Measurements from ENCODE around the gene CABCOCO1.

Gene CABCOCO1

GRCh38 chr10:61803269-61803668, 140.5 kb downstream of the CABCOCO1 start:
- ChIA-PET POLR2A (no interaction called here), CTCF (interaction anchor here (0.6 kb wide), 1 partner anchor 1541 kb away, joined by 3 read pairs; no protein-coding TSS in a partner anchor)
- TF ChIP-seq CTBP1 (IDR thresholded peaks at IDR 0.05; ENCODE audit: borderline replicate concordance) (no peak), NFRKB (IDR thresholded peaks at IDR 0.05) (no peak)
- no peak for DNase-seq (ENCODE audit: extremely low spot score)

- TF ChIP-seq LEF1 (IDR thresholded peaks at IDR 0.05; ENCODE audit: borderline replicate concordance) (no peak), SP1 (IDR thresholded peaks at IDR 0.05) (no peak), ZNF384 (IDR thresholded peaks at IDR 0.05) (no peak), FOXK2 (IDR thresholded peaks at IDR 0.05) (no peak), PKNOX1 (IDR thresholded peaks at IDR 0.05) (no peak), FOXA1 (IDR thresholded peaks at IDR 0.05) (no peak), CTBP1 (IDR thresholded peaks at IDR 0.05; ENCODE audit: borderline replicate concordance) (no peak), SUZ12 (IDR thresholded peaks at IDR 0.05) (no peak), NFRKB (IDR thresholded peaks at IDR 0.05) (no peak), FOXM1 (IDR thresholded peaks at IDR 0.05; ENCODE audit: borderline replicate concordance) (no peak), ELF4 (IDR thresholded peaks at IDR 0.05) (no peak)
- no peak for DNase-seq (ENCODE audit: extremely low spot score)
- ChIA-PET CTCF (no interaction called here), POLR2A (no interaction called here)
Measured at GRCh38 chr10:61804414-61804813, 141.7 kb downstream of the CABCOCO1 start.

- ChIA-PET POLR2A (no interaction called here), CTCF (no interaction called here)
- no peak for DNase-seq (ENCODE audit: extremely low spot score)
- TF ChIP-seq FOXK2 (IDR thresholded peaks at IDR 0.05) = no peak
- no peak for TF ChIP-seq FOXA1 (IDR thresholded peaks at IDR 0.05)
- no peak for TF ChIP-seq PKNOX1 (IDR thresholded peaks at IDR 0.05)
- TF ChIP-seq CTBP1 (IDR thresholded peaks at IDR 0.05; ENCODE audit: borderline replicate concordance) = no peak
- TF ChIP-seq BHLHE40 (IDR thresholded peaks at IDR 0.05; ENCODE audit: borderline replicate concordance) = no peak
- TF ChIP-seq TARDBP (IDR thresholded peaks at IDR 0.05) = no peak
- no peak for TF ChIP-seq LEF1 (IDR thresholded peaks at IDR 0.05; ENCODE audit: borderline replicate concordance)
- no peak for TF ChIP-seq ELF4 (IDR thresholded peaks at IDR 0.05)
- no peak for TF ChIP-seq ZNF384 (IDR thresholded peaks at IDR 0.05)
- no peak for TF ChIP-seq ARNT (IDR thresholded peaks at IDR 0.05)
- TF ChIP-seq L3MBTL2 (conservative IDR thresholded peaks at IDR 0.05) = no peak
- TF ChIP-seq SP1 (IDR thresholded peaks at IDR 0.05) = no peak
- TF ChIP-seq NFRKB (IDR thresholded peaks at IDR 0.05) = no peak
- TF ChIP-seq FOXM1 (IDR thresholded peaks at IDR 0.05; ENCODE audit: borderline replicate concordance) = no peak
- TF ChIP-seq HDGF (IDR thresholded peaks at IDR 0.05; ENCODE audit: borderline replicate concordance) = no peak
- no peak for TF ChIP-seq SUZ12 (IDR thresholded peaks at IDR 0.05)
Measured at GRCh38 chr10:61805091-61805490, 142.4 kb downstream of the CABCOCO1 start.

GRCh38 chr10:61810263-61810662, 147.5 kb downstream of the CABCOCO1 start:
- no peak for TF ChIP-seq ELF4 (IDR thresholded peaks at IDR 0.05)
- TF ChIP-seq SP1 (IDR thresholded peaks at IDR 0.05) = no peak
- no peak for TF ChIP-seq CTBP1 (IDR thresholded peaks at IDR 0.05; ENCODE audit: borderline replicate concordance)
- TF ChIP-seq SUZ12 (IDR thresholded peaks at IDR 0.05) = no peak
- no peak for TF ChIP-seq FOXM1 (IDR thresholded peaks at IDR 0.05; ENCODE audit: borderline replicate concordance)
- no peak for TF ChIP-seq TARDBP (IDR thresholded peaks at IDR 0.05)
- TF ChIP-seq HDGF (IDR thresholded peaks at IDR 0.05; ENCODE audit: borderline replicate concordance) = no peak
- TF ChIP-seq ARNT (IDR thresholded peaks at IDR 0.05) = no peak
- no peak for TF ChIP-seq FOXA1 (IDR thresholded peaks at IDR 0.05)
- no peak for TF ChIP-seq LEF1 (IDR thresholded peaks at IDR 0.05; ENCODE audit: borderline replicate concordance)
- TF ChIP-seq BHLHE40 (IDR thresholded peaks at IDR 0.05; ENCODE audit: borderline replicate concordance) = no peak
- TF ChIP-seq PKNOX1 (IDR thresholded peaks at IDR 0.05) = no peak
- no peak for TF ChIP-seq ZNF384 (IDR thresholded peaks at IDR 0.05)
- TF ChIP-seq FOXK2 (IDR thresholded peaks at IDR 0.05) = no peak
- no peak for TF ChIP-seq L3MBTL2 (conservative IDR thresholded peaks at IDR 0.05)
- no peak for TF ChIP-seq NFRKB (IDR thresholded peaks at IDR 0.05)
- no peak for DNase-seq (ENCODE audit: extremely low spot score)
- POLR2A ChIA-PET = interaction anchor here (0.5 kb wide), 1 partner anchor 10 kb away, joined by 3 read pairs; no protein-coding TSS in a partner anchor
- CTCF ChIA-PET = no interaction called here

GRCh38 chr10:61812052-61812721, 149.5 kb downstream of the CABCOCO1 start:
- ChIA-PET POLR2A (no interaction called here), CTCF (no interaction called here)
- no peak for TF ChIP-seq FOXM1 (IDR thresholded peaks at IDR 0.05; ENCODE audit: borderline replicate concordance)
- TF ChIP-seq ARNT (IDR thresholded peaks at IDR 0.05) = no peak
- no peak for TF ChIP-seq HDGF (IDR thresholded peaks at IDR 0.05; ENCODE audit: borderline replicate concordance)
- DNase-seq (ENCODE audit: extremely low spot score) = no peak

GRCh38 chr10:61812920-61813319, 150.2 kb downstream of the CABCOCO1 start:
- CTCF ChIA-PET = no interaction called here
- TF ChIP-seq NFRKB (IDR thresholded peaks at IDR 0.05) (no peak), FOXK2 (IDR thresholded peaks at IDR 0.05) (no peak), TARDBP (IDR thresholded peaks at IDR 0.05) (no peak), SP1 (IDR thresholded peaks at IDR 0.05) (no peak), ZNF384 (IDR thresholded peaks at IDR 0.05) (no peak), FOXM1 (IDR thresholded peaks at IDR 0.05; ENCODE audit: borderline replicate concordance) (no peak), SUZ12 (IDR thresholded peaks at IDR 0.05) (no peak), FOXA1 (IDR thresholded peaks at IDR 0.05) (no peak), CTBP1 (IDR thresholded peaks at IDR 0.05; ENCODE audit: borderline replicate concordance) (no peak), L3MBTL2 (conservative IDR thresholded peaks at IDR 0.05) (no peak), BHLHE40 (IDR thresholded peaks at IDR 0.05; ENCODE audit: borderline replicate concordance) (no peak), ELF4 (IDR thresholded peaks at IDR 0.05) (no peak), LEF1 (IDR thresholded peaks at IDR 0.05; ENCODE audit: borderline replicate concordance) (no peak), PKNOX1 (IDR thresholded peaks at IDR 0.05) (no peak), HDGF (IDR thresholded peaks at IDR 0.05; ENCODE audit: borderline replicate concordance) (no peak), ARNT (IDR thresholded peaks at IDR 0.05) (no peak)
- POLR2A ChIA-PET = no interaction called here
- DNase-seq (ENCODE audit: extremely low spot score) = no peak
